DOHH2 (cell line): ENCODE results near the gene IL11.
A peak's percentile ranks its signal among the peaks of the same experiment; 100 is the strongest.

Source experiments
- CTCF ChIP-seq: fragments of 200-600 bp; sonication (generic); IDR thresholded peaks from one replicate; pipeline ENCODE4 v1.5.1; 2014; ENCODE audit warnings: antibody characterized with exemption, mild to moderate bottlenecking, low read depth, low read length; ENCODE audit not compliant: poor library complexity, severe bottlenecking
- EZH2phosphoT487 ChIP-seq: fragments of 200-600 bp; sonication (generic); IDR thresholded peaks from 2 replicates; pipeline ENCODE4 v1.6.1; 2017; ENCODE audit warnings: borderline replicate concordance, mild to moderate bottlenecking, antibody characterized with exemption, low read length, moderate library complexity, mixed read lengths

DNA sequence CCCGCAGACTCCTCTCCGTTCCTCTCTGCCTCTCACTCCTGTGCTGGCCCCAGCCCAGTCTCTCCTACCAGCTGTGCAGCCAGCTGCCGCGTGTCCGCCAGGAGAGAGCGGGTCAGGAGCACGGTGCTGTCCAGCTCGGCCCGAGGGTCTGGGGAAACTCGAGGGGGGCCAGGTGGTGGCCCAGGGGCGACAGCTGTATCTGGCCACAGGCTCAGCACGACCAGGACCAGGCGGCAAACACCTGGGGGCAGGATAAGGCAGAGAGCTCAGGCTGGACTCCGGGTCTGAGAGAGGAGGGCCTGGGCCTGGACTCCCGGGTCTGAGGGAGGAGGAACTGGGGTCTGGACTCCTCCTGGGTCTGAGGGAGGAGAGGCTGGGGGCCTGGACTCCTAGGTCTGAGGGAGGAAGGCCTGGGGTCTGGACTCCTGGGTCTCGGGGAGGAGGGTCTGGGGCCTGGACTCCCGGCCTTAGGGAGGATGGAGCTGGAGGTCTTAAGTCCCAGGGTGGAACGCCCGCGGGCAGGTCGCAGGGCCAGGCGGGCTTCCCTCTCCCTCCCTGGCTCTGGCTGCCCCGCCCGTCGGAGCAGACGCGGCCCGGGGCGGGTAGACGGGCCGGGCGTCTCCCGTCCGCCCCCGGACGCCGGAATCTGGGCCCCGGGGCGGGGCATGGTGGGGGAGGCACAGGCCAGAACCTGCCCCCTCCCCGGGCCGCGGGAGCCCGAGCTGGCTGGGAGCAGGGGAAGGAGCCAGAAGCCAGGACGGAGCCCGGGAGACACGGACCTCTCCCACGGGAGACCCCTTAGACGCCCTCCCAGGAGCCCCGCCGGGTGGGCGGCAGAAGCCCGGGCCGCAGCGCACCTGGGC, 1.3 kb downstream of the IL11 start:
- TF ChIP-seq CTCF = no peak
- peak; percentile 91; the same call in 1 of the 2 replicates for TF ChIP-seq EZH2phosphoT487
